Peyer's patch (tissue), 4 donors: ENCODE measurements around the gene DDAH2.

Source experiments
- POLR2A ChIP-seq, 2 donors: fragments of 450-650 bp; IDR thresholded peaks; one replicate each; pipeline ENCODE4 v1.5.1; 2017; ENCODE audit warnings: antibody characterized with exemption in 2 of 2, mild to moderate bottlenecking in 2 of 2, moderate library complexity in 2 of 2
- TF ChIP-seq, protein P1 (sequence below), 6 experiments: fragments of 450-650 bp in 4 of 6; fragments of 200-600 bp in 2 of 6; sonication (generic) in 1 of 6; IDR thresholded peaks; one replicate each; pipeline ENCODE4 v1.5.1; 2017 to 2019; ENCODE audit warnings: antibody characterized with exemption in 6 of 6, mild to moderate bottlenecking in 3 of 6, moderate library complexity in 1 of 6

DNA sequence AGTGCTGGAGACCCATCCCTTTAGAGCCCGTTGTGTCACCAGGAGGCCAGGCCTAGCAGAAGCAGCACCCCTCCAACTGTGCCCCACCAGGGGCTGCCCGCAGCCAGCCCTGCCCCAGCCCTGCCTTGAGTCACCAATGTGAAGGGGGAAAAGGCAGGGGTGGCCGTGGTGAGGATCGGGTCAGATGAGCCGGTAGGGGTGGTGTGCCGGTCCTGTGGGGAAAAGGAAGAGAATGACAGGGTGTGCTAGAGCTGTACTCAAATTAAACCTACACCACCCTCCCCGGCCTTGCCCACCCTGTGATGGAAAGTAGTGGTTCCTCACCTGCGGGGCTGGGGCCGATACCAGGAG lies 36.4 kb upstream of the DDAH2 start:
- TF ChIP-seq, protein P1, sequence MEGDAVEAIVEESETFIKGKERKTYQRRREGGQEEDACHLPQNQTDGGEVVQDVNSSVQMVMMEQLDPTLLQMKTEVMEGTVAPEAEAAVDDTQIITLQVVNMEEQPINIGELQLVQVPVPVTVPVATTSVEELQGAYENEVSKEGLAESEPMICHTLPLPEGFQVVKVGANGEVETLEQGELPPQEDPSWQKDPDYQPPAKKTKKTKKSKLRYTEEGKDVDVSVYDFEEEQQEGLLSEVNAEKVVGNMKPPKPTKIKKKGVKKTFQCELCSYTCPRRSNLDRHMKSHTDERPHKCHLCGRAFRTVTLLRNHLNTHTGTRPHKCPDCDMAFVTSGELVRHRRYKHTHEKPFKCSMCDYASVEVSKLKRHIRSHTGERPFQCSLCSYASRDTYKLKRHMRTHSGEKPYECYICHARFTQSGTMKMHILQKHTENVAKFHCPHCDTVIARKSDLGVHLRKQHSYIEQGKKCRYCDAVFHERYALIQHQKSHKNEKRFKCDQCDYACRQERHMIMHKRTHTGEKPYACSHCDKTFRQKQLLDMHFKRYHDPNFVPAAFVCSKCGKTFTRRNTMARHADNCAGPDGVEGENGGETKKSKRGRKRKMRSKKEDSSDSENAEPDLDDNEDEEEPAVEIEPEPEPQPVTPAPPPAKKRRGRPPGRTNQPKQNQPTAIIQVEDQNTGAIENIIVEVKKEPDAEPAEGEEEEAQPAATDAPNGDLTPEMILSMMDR (IDR thresholded peaks at IDR 0.05): no peak
- no peak for TF ChIP-seq POLR2A (IDR thresholded peaks at IDR 0.05)
